Tibial nerve (tissue), 4 donors: Measurements from ENCODE around the gene PHLPP1.

Experiments
- EP300 ChIP-seq, 2 donors: sonication (generic); formaldehyde crosslinking; IDR thresholded peaks; one replicate each; pipeline ENCODE4 v1.6.1; 2017; ENCODE audit warnings: antibody characterized with exemption in 2 of 2, mild to moderate bottlenecking in 1 of 2
- POLR2A ChIP-seq, 2 donors: fragments of 450-650 bp; IDR thresholded peaks; one replicate each; pipeline ENCODE4 v1.6.1; 2017; ENCODE audit warnings: antibody characterized with exemption in 2 of 2, mild to moderate bottlenecking in 2 of 2, moderate library complexity in 2 of 2
- TF ChIP-seq, protein P1 (sequence below), 5 experiments: fragments of 200-600 bp in 3 of 5; fragments of 450-650 bp in 2 of 5; sonication (generic) in 3 of 5; IDR thresholded peaks; one replicate each; pipeline ENCODE4 v1.5.1; 2016 to 2019; ENCODE audit warnings: antibody characterized with exemption in 5 of 5, mild to moderate bottlenecking in 3 of 5, moderate library complexity in 2 of 5

DNA sequence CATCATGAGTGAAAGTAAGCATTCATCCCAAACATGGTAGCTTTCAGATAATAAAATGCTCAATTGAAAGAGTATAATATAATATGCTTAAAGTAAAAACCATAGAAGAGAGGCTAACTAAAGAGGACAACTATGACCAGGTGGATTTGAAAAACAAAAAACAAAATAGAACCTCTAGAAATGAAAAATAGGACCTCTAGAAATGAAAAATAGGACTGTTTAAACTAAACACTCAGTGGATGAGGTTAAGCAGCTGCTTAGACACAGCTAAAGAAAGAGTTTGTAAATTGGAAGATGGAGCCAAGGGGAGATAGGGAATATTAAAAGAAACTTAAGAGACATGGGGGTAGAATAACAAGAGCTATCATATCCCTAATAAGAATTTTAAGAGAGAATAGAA is 302.6 kb downstream of the PHLPP1 start:
- TF ChIP-seq, protein P1, sequence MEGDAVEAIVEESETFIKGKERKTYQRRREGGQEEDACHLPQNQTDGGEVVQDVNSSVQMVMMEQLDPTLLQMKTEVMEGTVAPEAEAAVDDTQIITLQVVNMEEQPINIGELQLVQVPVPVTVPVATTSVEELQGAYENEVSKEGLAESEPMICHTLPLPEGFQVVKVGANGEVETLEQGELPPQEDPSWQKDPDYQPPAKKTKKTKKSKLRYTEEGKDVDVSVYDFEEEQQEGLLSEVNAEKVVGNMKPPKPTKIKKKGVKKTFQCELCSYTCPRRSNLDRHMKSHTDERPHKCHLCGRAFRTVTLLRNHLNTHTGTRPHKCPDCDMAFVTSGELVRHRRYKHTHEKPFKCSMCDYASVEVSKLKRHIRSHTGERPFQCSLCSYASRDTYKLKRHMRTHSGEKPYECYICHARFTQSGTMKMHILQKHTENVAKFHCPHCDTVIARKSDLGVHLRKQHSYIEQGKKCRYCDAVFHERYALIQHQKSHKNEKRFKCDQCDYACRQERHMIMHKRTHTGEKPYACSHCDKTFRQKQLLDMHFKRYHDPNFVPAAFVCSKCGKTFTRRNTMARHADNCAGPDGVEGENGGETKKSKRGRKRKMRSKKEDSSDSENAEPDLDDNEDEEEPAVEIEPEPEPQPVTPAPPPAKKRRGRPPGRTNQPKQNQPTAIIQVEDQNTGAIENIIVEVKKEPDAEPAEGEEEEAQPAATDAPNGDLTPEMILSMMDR (IDR thresholded peaks at IDR 0.05), result no peak
- no peak for TF ChIP-seq POLR2A (IDR thresholded peaks at IDR 0.05)
- no peak for TF ChIP-seq EP300 (IDR thresholded peaks at IDR 0.05)
